ENCODE results near the gene SMIM10. TPM values are rescaled to one million over a fixed set of nuclear protein-coding genes. Genes with fewer than 3 reads are reported as not detected.

Gene SMIM10
- total and polyA plus RNA-seq, 2 of the 13 experiments (the other 11 are each of a cell fraction or from before 2014, with no cell fraction given), result not detected

DNA sequence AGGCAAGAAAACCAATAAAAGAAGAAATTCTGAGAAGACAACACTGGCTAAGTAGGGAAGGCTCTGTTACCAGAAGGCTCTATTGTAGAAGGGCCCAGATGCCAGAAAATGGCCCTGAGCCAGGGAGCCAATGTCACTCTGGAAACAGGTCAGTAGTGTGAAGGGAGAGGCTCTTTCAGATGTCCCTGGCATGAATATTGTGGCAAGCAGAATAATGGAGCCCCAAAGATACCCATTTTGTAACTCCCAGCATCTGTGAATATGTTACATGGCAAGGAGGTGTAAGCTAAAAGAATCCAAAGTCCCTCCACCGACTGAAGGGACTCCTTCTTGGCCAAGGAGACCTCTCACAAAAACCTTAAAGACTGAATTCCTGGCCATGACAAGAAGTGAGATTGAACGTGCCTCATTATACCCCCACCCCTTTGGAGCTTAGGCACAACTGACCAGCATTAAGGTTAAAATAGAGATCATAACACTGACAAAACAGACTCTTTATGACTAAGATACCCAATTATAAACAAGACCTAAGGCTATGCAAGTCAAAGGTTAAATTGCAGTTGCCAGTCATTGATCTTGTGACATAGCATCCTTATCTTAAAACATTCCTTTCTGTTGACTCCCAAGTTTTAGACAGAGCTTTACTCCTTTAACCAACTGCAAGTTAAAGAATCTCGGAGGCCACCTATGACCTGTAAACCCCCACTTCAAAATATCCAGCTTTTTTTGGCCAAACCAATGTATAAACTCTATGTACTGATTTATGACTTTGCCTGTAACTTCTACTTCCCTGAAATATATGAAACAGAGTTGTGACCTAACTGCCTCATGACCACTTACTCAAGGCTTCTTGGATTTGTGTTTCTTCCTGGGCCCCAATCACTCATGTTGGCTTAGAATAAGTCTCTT lies 42.2 kb upstream of the SMIM10 start (continued):
- TF ChIP-seq, protein P1, sequence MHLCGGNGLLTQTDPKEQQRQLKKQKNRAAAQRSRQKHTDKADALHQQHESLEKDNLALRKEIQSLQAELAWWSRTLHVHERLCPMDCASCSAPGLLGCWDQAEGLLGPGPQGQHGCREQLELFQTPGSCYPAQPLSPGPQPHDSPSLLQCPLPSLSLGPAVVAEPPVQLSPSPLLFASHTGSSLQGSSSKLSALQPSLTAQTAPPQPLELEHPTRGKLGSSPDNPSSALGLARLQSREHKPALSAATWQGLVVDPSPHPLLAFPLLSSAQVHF (CRISPR knock-in tag; IDR thresholded peaks at IDR 0.05), result no peak
- TF ChIP-seq SMARCC2 (IDR thresholded peaks at IDR 0.05) (no peak), ZNF264 (CRISPR knock-in tag; IDR thresholded peaks at IDR 0.05) (no peak), ZNF563 (CRISPR knock-in tag; IDR thresholded peaks at IDR 0.05) (no peak), ZNF430 (CRISPR knock-in tag; IDR thresholded peaks at IDR 0.05) (no peak), MAFG (CRISPR knock-in tag; IDR thresholded peaks at IDR 0.05) (no peak), ARNT2 (CRISPR knock-in tag; IDR thresholded peaks at IDR 0.05; ENCODE audit: low read depth) (no peak), NR1H2 (CRISPR knock-in tag; IDR thresholded peaks at IDR 0.05; ENCODE audit: borderline replicate concordance, low read depth) (no peak), NR2F2 (IDR thresholded peaks at IDR 0.05; ENCODE audit: borderline replicate concordance, low read depth) (peak; percentile 82), SOX5 (CRISPR knock-in tag; IDR thresholded peaks at IDR 0.05; ENCODE audit: borderline replicate concordance) (peak; percentile 28; the same call in 1 of the 2 replicates), AGO2 (optimal IDR thresholded peaks at IDR 0.05; ENCODE audit: low read depth, low read length) (no peak), HMGXB3 (CRISPR knock-in tag; IDR thresholded peaks at IDR 0.05; ENCODE audit: borderline replicate concordance) (no peak), GATAD2A (CRISPR knock-in tag; IDR thresholded peaks at IDR 0.05) (peak; percentile 74), ZMYM2 (CRISPR knock-in tag; IDR thresholded peaks at IDR 0.05) (no peak), SIN3A (IDR thresholded peaks at IDR 0.05; ENCODE audit: borderline replicate concordance, low read depth, low read length) (no peak), ZNF232 (CRISPR knock-in tag; IDR thresholded peaks at IDR 0.05; ENCODE audit: borderline replicate concordance) (no peak), ZNF792 (CRISPR knock-in tag; IDR thresholded peaks at IDR 0.05) (no peak), ZNF558 (CRISPR knock-in tag; IDR thresholded peaks at IDR 0.05; ENCODE audit: borderline replicate concordance) (no peak), ZFP91 (CRISPR knock-in tag; IDR thresholded peaks at IDR 0.05; ENCODE audit: borderline replicate concordance) (no peak), ZNF275 (CRISPR knock-in tag; IDR thresholded peaks at IDR 0.05; ENCODE audit: borderline replicate concordance) (no peak), ZBTB7B (CRISPR knock-in tag; IDR thresholded peaks at IDR 0.05) (no peak), IKZF1 (IDR thresholded peaks at IDR 0.05) (no peak), ZBTB20 (CRISPR knock-in tag; IDR thresholded peaks at IDR 0.05; ENCODE audit: borderline replicate concordance, low read depth) (no peak)
